Right renal pelvis (tissue), 4 donors: ENCODE data around the gene PIKFYVE. TPM values are rescaled to one million over a fixed set of nuclear protein-coding genes. Genes with fewer than 3 reads are reported as not detected.
"Not testable (repeated sequence)": the region's sequence is repeated elsewhere in the genome, so short reads cannot be mapped to it uniquely, and the experiment has no call there.

ENCODE experiments used
- DNase-seq, 4 donors: peaks; one replicate each; pipeline ENCODE4 v3.0.0-alpha.2; 2013; ENCODE audit warnings: low read depth in 4 of 4, low spot score in 3 of 4, missing footprints in 1 of 4
- polyA plus RNA-seq, 4 donors: library from polyadenylated mRNA; unstranded; fragments of 120-200 nt; gene quantifications; one replicate each; pipeline ENCODE4 v1.2.1, GENCODE V29; 2013; ENCODE audit not compliant: insufficient read length in 4 of 4

PIKFYVE gene
- polyA plus RNA-seq, 4 donors: 22.7 to 28.0 (median 27.2) TPM

GRCh38 chr2:208254118-208254870 lies 11.8 kb upstream of the PIKFYVE start:
- DNase-seq: peak; percentile 77 to 85 (median 78)

- DNase-seq: peak; percentile 92 to 94 (median 93)
Observed at GRCh38 chr2:208254871-208255556, 11.0 kb upstream of the PIKFYVE start, which contains the start of gene IDH1. IDH1 (minus strand) TSS chr2:208255071; CDS start chr2:208251551, 3,520 bp downstream.

GRCh38 chr2:208255557-208256106 lies 10.4 kb upstream of the PIKFYVE start:
- DNase-seq: no peak

- DNase-seq: no peak
Observed at GRCh38 chr2:208256192-208256782, 9.8 kb upstream of the PIKFYVE start.

GRCh38 chr2:208256849-208257813 lies 8.9 kb upstream of the PIKFYVE start:
- DNase-seq: not testable (repeated sequence)

- peak in 2 of 4 donors; percentile 27 to 50 for DNase-seq
Observed at GRCh38 chr2:208265371-208265800, 669 bp upstream of the PIKFYVE start.

- DNase-seq: peak in 1 of 4 donors; percentile 32
Observed at GRCh38 chr2:208266553-208266893, 468 bp downstream of the PIKFYVE start.

- no peak for DNase-seq
Observed at GRCh38 chr2:208266936-208267335, 881 bp downstream of the PIKFYVE start.

- not testable (repeated sequence) for DNase-seq
Observed at GRCh38 chr2:208267526-208267925, 1.5 kb downstream of the PIKFYVE start.

GRCh38 chr2:208268156-208268952 lies 2.3 kb downstream of the PIKFYVE start:
- DNase-seq: no peak

- DNase-seq: no peak
Observed at GRCh38 chr2:208269091-208269490, 3.0 kb downstream of the PIKFYVE start.

GRCh38 chr2:208274748-208275147 lies 8.7 kb downstream of the PIKFYVE start:
- no peak for DNase-seq

GRCh38 chr2:208278549-208278948 lies 12.5 kb downstream of the PIKFYVE start:
- no peak for DNase-seq

- no peak for DNase-seq
Observed at GRCh38 chr2:208279236-208279635, 13.2 kb downstream of the PIKFYVE start.

GRCh38 chr2:208280234-208280633 lies 14.2 kb downstream of the PIKFYVE start:
- no peak for DNase-seq

GRCh38 chr2:208280933-208281332 lies 14.9 kb downstream of the PIKFYVE start:
- no peak for DNase-seq

- DNase-seq: no peak
Observed at GRCh38 chr2:208285853-208286252, 19.8 kb downstream of the PIKFYVE start.

- DNase-seq: no peak
Observed at GRCh38 chr2:208294482-208295024, 28.5 kb downstream of the PIKFYVE start.

GRCh38 chr2:208295834-208296233 lies 29.8 kb downstream of the PIKFYVE start:
- no peak for DNase-seq
